Testis (tissue), 3 donors: ENCODE data around the gene ISLR2. TPM values are rescaled to one million over a fixed set of nuclear protein-coding genes. Genes with fewer than 3 reads are reported as not detected.

Experiments
- DNase-seq: peaks from one replicate; pipeline ENCODE4 v3.0.0-alpha.2; 2019
- H3K27ac ChIP-seq, 2 donors: fragments of 200-600 bp; sonication (generic); one replicate each; pipeline ENCODE4 v1.5.1; 2019
- H3K27me3 ChIP-seq: fragments of 200-600 bp; sonication (generic); one replicate; pipeline ENCODE4 v1.5.1; 2019
- H3K36me3 ChIP-seq: fragments of 200-600 bp; sonication (generic); one replicate; pipeline ENCODE4 v1.5.1; 2017; ENCODE audit warnings: low read depth; ENCODE audit errors: missing control alignments
- H3K4me1 ChIP-seq: fragments of 200-600 bp; sonication (generic); one replicate; pipeline ENCODE4 v1.5.1; 2019
- H3K4me3 ChIP-seq, 2 donors: fragments of 200-600 bp; sonication (generic); one replicate each; pipeline ENCODE4 v1.5.1; 2017 to 2019
- H3K9me3 ChIP-seq: fragments of 200-600 bp; sonication (generic); one replicate; pipeline ENCODE4 v1.5.1; 2017
- POLR2A ChIP-seq: fragments of 450-650 bp; IDR thresholded peaks from one replicate; pipeline ENCODE4 v1.6.1; 2017; ENCODE audit warnings: antibody characterized with exemption, mild to moderate bottlenecking, moderate library complexity
- WGBS, 2 donors: methylation state at CpG; one replicate each; pipeline ENCODE4 v1.1.5; 2018; 5-methylcytosine and 5-hydroxymethylcytosine counted together
- intact Hi-C: fragments of 100-400 bp; cut with DNase I; formaldehyde crosslinking; loops from one replicate; pipeline ENCODE4 v1.15.1; 2023; ENCODE audit warnings: low total_unique reads
- polyA plus RNA-seq: library from polyadenylated mRNA; stranded (reverse); fragments of 350-450 nt; fragmentation: Illumina TruSeq; extraction: RNeasy Lipid Tissue Mini Kit (QIAGEN cat#74804); gene quantifications from one replicate; pipeline ENCODE4 v1.2.3, GENCODE V29; 2014; ENCODE audit warnings: low read depth, low replicate concordance; ENCODE audit not compliant: insufficient read depth
- total RNA-seq, 2 donors: library from RNA; depleted of rRNA; stranded (reverse); fragments of >200 nt; gene quantifications; one replicate each; pipeline ENCODE4 v1.2.3, GENCODE V29; 2016
- TF ChIP-seq, protein P1 (sequence below), 3 experiments: fragments of 450-650 bp in 2 of 3; fragments of 200-600 bp in 1 of 3; sonication (generic) in 1 of 3; IDR thresholded peaks; one replicate each; pipeline ENCODE4 v1.5.1; 2016 to 2019; ENCODE audit warnings: antibody characterized with exemption in 3 of 3, mild to moderate bottlenecking in 2 of 3, moderate library complexity in 1 of 3

ISLR2 gene
- total and polyA plus RNA-seq, 3 donors from 2014 or later = 12.8 to 26.1 (median 17.7) TPM

DNA sequence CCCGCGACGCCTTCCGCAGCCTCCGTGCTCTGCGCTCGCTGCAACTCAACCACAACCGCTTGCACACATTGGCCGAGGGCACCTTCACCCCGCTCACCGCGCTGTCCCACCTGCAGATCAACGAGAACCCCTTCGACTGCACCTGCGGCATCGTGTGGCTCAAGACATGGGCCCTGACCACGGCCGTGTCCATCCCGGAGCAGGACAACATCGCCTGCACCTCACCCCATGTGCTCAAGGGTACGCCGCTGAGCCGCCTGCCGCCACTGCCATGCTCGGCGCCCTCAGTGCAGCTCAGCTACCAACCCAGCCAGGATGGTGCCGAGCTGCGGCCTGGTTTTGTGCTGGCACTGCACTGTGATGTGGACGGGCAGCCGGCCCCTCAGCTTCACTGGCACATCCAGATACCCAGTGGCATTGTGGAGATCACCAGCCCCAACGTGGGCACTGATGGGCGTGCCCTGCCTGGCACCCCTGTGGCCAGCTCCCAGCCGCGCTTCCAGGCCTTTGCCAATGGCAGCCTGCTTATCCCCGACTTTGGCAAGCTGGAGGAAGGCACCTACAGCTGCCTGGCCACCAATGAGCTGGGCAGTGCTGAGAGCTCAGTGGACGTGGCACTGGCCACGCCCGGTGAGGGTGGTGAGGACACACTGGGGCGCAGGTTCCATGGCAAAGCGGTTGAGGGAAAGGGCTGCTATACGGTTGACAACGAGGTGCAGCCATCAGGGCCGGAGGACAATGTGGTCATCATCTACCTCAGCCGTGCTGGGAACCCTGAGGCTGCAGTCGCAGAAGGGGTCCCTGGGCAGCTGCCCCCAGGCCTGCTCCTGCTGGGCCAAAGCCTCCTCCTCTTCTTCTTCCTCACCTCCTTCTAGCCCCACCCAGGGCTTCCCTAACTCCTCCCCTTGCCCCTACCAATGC is 45.1 kb downstream of the ISLR2 start:
- Histone ChIP-seq H3K36me3 (no peaks in the 10 kb centered on the region), H3K4me1 (peaks cover 56% of the 10 kb centered on the region), H3K27ac (peak overlapping the region in 1 of 2 donors; percentile 50), H3K9me3 (no peaks in the 10 kb centered on the region), H3K27me3 (no peaks in the 10 kb centered on the region), H3K4me3 (no peak overlapping the region)
- TF ChIP-seq POLR2A = no peak
- intact Hi-C loops = no loop called here
- no peak for DNase-seq
- 76 to 78% methylated on average over 24 to 44 of the region's 45 CpGs for whole genome bisulfite sequencing, 2 donors

DNA sequence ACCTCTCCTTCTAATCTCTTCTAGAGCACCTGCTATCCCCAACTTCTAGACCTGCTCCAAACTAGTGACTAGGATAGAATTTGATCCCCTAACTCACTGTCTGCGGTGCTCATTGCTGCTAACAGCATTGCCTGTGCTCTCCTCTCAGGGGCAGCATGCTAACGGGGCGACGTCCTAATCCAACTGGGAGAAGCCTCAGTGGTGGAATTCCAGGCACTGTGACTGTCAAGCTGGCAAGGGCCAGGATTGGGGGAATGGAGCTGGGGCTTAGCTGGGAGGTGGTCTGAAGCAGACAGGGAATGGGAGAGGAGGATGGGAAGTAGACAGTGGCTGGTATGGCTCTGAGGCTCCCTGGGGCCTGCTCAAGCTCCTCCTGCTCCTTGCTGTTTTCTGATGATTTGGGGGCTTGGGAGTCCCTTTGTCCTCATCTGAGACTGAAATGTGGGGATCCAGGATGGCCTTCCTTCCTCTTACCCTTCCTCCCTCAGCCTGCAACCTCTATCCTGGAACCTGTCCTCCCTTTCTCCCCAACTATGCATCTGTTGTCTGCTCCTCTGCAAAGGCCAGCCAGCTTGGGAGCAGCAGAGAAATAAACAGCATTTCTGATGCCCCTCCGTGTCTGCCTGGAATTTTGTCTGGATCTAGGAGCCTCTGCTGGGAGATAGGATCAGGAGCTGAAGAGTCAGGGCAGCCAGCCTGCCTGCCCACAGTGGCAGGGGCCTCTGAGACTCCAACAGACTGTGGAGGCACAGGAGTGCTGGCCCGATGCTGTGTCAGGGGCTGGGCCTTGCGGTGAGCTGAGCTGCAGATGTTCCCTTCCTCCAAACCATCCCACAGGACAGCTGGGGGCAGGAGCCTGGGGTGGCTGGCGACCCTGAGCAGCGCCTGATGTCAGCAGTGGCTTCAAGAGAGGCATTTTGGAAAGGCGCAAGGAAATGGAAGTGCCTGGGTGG is 46.2 kb downstream of the ISLR2 start:
- Histone ChIP-seq H3K9me3 (no peaks in the 10 kb centered on the region), H3K4me1 (peaks cover 56% of the 10 kb centered on the region), H3K27ac (peak overlapping the region in 1 of 2 donors; percentile 66), H3K36me3 (no peaks in the 10 kb centered on the region), H3K27me3 (no peaks in the 10 kb centered on the region), H3K4me3 (no peak overlapping the region)
- no peak for TF ChIP-seq POLR2A
- TF ChIP-seq, protein P1, sequence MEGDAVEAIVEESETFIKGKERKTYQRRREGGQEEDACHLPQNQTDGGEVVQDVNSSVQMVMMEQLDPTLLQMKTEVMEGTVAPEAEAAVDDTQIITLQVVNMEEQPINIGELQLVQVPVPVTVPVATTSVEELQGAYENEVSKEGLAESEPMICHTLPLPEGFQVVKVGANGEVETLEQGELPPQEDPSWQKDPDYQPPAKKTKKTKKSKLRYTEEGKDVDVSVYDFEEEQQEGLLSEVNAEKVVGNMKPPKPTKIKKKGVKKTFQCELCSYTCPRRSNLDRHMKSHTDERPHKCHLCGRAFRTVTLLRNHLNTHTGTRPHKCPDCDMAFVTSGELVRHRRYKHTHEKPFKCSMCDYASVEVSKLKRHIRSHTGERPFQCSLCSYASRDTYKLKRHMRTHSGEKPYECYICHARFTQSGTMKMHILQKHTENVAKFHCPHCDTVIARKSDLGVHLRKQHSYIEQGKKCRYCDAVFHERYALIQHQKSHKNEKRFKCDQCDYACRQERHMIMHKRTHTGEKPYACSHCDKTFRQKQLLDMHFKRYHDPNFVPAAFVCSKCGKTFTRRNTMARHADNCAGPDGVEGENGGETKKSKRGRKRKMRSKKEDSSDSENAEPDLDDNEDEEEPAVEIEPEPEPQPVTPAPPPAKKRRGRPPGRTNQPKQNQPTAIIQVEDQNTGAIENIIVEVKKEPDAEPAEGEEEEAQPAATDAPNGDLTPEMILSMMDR (IDR thresholded peaks at IDR 0.05) = no peak
- WGBS, 2 donors = 60 to 74% methylated on average over 9 to 10 of the region's 10 CpGs
- no peak for DNase-seq
- intact Hi-C loops = no loop called here

DNA sequence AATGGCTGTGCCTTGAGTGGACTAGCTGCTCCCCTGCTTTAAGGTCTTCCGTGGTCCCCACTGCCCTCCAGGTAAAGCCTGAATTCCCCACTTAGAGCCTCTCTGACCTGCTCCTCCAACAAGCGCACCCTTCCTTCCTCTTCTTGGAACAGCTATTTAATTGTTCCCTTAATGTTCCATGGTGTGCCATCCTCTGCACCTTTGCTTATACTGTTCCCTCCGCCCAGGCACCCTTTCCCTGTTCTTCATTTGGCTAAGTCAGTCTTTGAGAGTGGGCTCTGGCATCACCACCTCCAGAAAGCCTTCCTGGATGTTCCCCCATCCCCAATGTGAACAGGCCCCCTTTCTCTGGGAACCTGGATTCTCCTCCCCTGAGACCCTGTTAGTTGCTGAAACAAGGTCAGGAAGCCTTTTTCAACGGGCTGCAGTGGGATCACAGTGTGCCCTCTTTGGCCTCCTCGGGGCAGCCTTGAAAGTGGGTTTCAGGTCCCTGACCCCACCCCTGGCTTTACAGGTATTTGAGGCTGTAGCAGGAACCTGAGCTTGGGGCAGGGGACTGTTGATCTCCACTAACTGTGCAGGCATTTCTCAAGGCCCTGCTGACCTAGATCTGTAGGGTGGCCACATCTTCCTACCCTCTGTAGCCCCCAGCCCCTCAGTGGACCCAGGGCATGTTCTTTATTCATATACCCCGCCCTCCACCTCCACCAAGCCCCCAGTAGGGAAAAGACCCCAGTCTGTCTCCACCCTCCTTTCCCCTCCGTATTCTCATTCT is 48.1 kb downstream of the ISLR2 start:
- intact Hi-C loops = no loop called here
- TF ChIP-seq, protein P1 (IDR thresholded peaks at IDR 0.05) = no peak
- no peak for TF ChIP-seq POLR2A
- no peaks in the 10 kb centered on the region for H3K27me3 ChIP-seq
- no peaks in the 10 kb centered on the region for H3K36me3 ChIP-seq
- 79 to 80% methylated on average over 6 to 7 of the region's 7 CpGs for WGBS, 2 donors
- H3K9me3 ChIP-seq = no peaks in the 10 kb centered on the region
- peak overlapping the region in 1 of 2 donors; percentile 56 for H3K27ac ChIP-seq
- H3K4me3 ChIP-seq = no peak overlapping the region
- DNase-seq = no peak
- H3K4me1 ChIP-seq = peaks cover 38% of the 10 kb centered on the region

DNA sequence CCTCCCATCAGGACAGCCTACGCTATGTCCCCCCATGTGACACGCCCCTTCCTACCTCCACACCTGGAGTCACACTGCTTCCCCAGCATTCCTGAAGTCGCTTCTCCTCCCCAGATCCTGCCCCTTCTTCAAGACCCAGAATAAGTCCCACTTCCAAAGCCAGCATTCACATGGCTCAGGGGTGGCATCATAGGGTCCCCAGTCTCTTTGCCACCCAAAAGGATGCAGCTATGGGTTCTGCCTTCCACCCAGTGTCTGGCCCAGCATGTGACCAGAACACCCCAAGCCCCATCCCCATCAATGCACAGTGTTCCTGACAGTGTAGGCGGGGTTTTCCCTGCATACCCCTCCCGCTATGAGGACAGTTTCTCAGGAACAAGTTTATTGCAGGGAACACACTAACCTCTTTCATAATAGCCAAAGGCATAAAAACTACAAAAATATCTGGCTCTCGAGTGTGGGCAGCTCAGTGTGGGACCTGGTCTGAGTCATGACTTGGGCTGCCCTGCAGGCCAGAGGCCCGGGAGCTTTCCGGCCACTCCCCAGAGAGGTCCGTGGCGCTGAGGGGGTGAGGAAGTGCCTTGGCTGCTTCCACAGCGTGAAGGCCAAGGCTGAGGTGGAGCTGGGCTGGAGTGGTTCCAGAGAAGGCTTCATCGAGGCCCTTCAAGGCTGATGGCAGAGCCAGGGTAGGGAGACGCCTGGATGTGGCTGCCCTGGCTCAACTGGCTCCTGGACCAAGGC is 48.9 kb downstream of the ISLR2 start:
- Histone ChIP-seq H3K27me3 (no peaks in the 10 kb centered on the region), H3K4me3 (no peak overlapping the region), H3K36me3 (no peaks in the 10 kb centered on the region), H3K4me1 (peaks cover 32% of the 10 kb centered on the region), H3K27ac (peak overlapping the region in 1 of 2 donors; percentile 56), H3K9me3 (no peaks in the 10 kb centered on the region)
- TF ChIP-seq, protein P1 (IDR thresholded peaks at IDR 0.05) = no peak
- TF ChIP-seq POLR2A = no peak
- peak; percentile 84 for DNase-seq
- intact Hi-C loops = no loop called here
- 38 to 45% methylated on average over 11 to 13 of the region's 13 CpGs for WGBS, 2 donors
